Fibroblast of mammary gland (primary cell): Measurements from ENCODE around the gene EEF1B2.
"Not testable (repeated sequence)": the region's sequence is repeated elsewhere in the genome, so short reads cannot be mapped to it uniquely, and the experiment has no call there.

Source experiments
- DNase-seq: peaks from one replicate; pipeline ENCODE4 v3.0.0-alpha.2; 2010; ENCODE audit warnings: low read depth
- H3K4me3 ChIP-seq: 2 replicates; pipeline ENCODE4 v1.5.1; 2011; ENCODE audit warnings: low read depth, mild to moderate bottlenecking, low read length, moderate library complexity; ENCODE audit not compliant: control insufficient read depth
- CTCF ChIP-seq: conservative IDR thresholded peaks from 2 replicates; pipeline ENCODE4 v1.5.1; 2011; ENCODE audit warnings: low read depth, low read length, inconsistent platforms; ENCODE audit not compliant: control insufficient read depth, insufficient read depth

The EEF1B2 gene

GRCh38 chr2:206164261-206164862 lies 4.7 kb downstream of the EEF1B2 start:
- peak; percentile 51 for DNase-seq

GRCh38 chr2:206168230-206168629 lies 8.5 kb downstream of the EEF1B2 start:
- not testable (repeated sequence) for DNase-seq

More at GRCh38 chr2:206164261-206164862, 4.7 kb downstream of the EEF1B2 start:
- TF ChIP-seq CTCF: peak; percentile 71
- no peak overlapping the region for H3K4me3 ChIP-seq

GRCh38 chr2:206171624-206172397 lies 12.1 kb downstream of the EEF1B2 start:
- not testable (repeated sequence) for H3K4me3 ChIP-seq, DNase-seq

More at GRCh38 chr2:206168230-206168629, 8.5 kb downstream of the EEF1B2 start:
- not testable (repeated sequence) for H3K4me3 ChIP-seq

- DNase-seq: no peak
- H3K4me3 ChIP-seq: no peak overlapping the region
- no peak for TF ChIP-seq CTCF
Measured at GRCh38 chr2:206173147-206173546, 13.5 kb downstream of the EEF1B2 start.

- DNase-seq: peak; percentile 23
- no peak overlapping the region for H3K4me3 ChIP-seq
- no peak for TF ChIP-seq CTCF
Measured at GRCh38 chr2:206176121-206176520, 16.4 kb downstream of the EEF1B2 start.

GRCh38 chr2:206176901-206177300 lies 17.2 kb downstream of the EEF1B2 start:
- no peak for DNase-seq
- H3K4me3 ChIP-seq: no peak overlapping the region
- TF ChIP-seq CTCF: no peak

GRCh38 chr2:206181526-206181925 lies 21.8 kb downstream of the EEF1B2 start:
- H3K4me3 ChIP-seq, DNase-seq: not testable (repeated sequence)

- no peak for DNase-seq
- no peak overlapping the region for H3K4me3 ChIP-seq
- TF ChIP-seq CTCF: no peak
Measured at GRCh38 chr2:206189691-206190090, 30.0 kb downstream of the EEF1B2 start.
